Activated T-cell treated with anti-CD3 and anti-CD28 coated beads for 4 hours (primary cell): ENCODE measurements around the gene PIGU.

Experiments
- DNase-seq: peaks from one replicate; pipeline ENCODE4 v3.0.0-alpha.2; 2020

The PIGU gene

GRCh38 chr20:34654207-34654744, 22.6 kb downstream of the PIGU start:
- no peak for DNase-seq

GRCh38 chr20:34651200-34651599, 25.7 kb downstream of the PIGU start:
- no peak for DNase-seq

GRCh38 chr20:34647737-34648136, 29.2 kb downstream of the PIGU start:
- no peak for DNase-seq

GRCh38 chr20:34644951-34645350, 31.9 kb downstream of the PIGU start:
- no peak for DNase-seq

- DNase-seq, result no peak
Observed at GRCh38 chr20:34644345-34644744, 32.5 kb downstream of the PIGU start.

GRCh38 chr20:34643928-34644327, 33.0 kb downstream of the PIGU start:
- no peak for DNase-seq

GRCh38 chr20:34642009-34642408, 34.9 kb downstream of the PIGU start:
- no peak for DNase-seq

- DNase-seq, result no peak
Observed at GRCh38 chr20:34639755-34640222, 37.1 kb downstream of the PIGU start.

GRCh38 chr20:34638532-34638931, 38.4 kb downstream of the PIGU start:
- no peak for DNase-seq

GRCh38 chr20:34638039-34638292, 38.9 kb downstream of the PIGU start:
- DNase-seq, result no peak

GRCh38 chr20:34637245-34638038, 39.5 kb downstream of the PIGU start:
- DNase-seq, result no peak

- DNase-seq, result no peak
Observed at GRCh38 chr20:34636648-34637047, 40.2 kb downstream of the PIGU start.

GRCh38 chr20:34634392-34634791, 42.5 kb downstream of the PIGU start:
- no peak for DNase-seq

GRCh38 chr20:34632870-34633452, 43.9 kb downstream of the PIGU start:
- no peak for DNase-seq

- DNase-seq, result no peak
Observed at GRCh38 chr20:34629904-34630303, 47.0 kb downstream of the PIGU start.

- no peak for DNase-seq
Observed at GRCh38 chr20:34629342-34629741, 47.5 kb downstream of the PIGU start.

GRCh38 chr20:34628026-34628425, 48.9 kb downstream of the PIGU start:
- DNase-seq, result no peak

GRCh38 chr20:34627458-34627857, 49.4 kb downstream of the PIGU start:
- no peak for DNase-seq

GRCh38 chr20:34626992-34627391, 49.9 kb downstream of the PIGU start:
- no peak for DNase-seq

GRCh38 chr20:34624629-34625028, 52.3 kb downstream of the PIGU start:
- DNase-seq, result no peak

GRCh38 chr20:34622821-34623451, 54.0 kb downstream of the PIGU start:
- DNase-seq, result no peak

- DNase-seq, result no peak
Observed at GRCh38 chr20:34621383-34622367, 55.2 kb downstream of the PIGU start.

- no peak for DNase-seq
Observed at GRCh38 chr20:34621036-34621343, 55.9 kb downstream of the PIGU start.
